Calu3 (cell line): Measurements from ENCODE around the gene RGS1. TPM values are rescaled to one million over a fixed set of nuclear protein-coding genes. Genes with fewer than 3 reads are reported as not detected.

ENCODE experiments used
- BruUV-seq: library from RNA; stranded (reverse); fragments of 400-500 nt; replicated peaks from 2 replicates; lab custom pipeline; 2021; lab: Mats Ljungman, UMichigan
- CTCF ChIA-PET: fragments of 300-600 bp; sonication (Branson Sonifier 250); formaldehyde crosslinking; loops from one replicate; lab custom pipeline; 2022; ENCODE audit warnings: antibody characterized with exemption; lab: Charles Lee
- DNase-seq: peaks from one replicate; pipeline ENCODE4 v3.0.0; 2022
- H3K27ac Mint-ChIP-seq: one replicate; pipeline ENCODE4 v1.8.0; 2022; ENCODE audit warnings: mixed read lengths; ENCODE audit not compliant: unreplicated experiment
- H3K27me3 Mint-ChIP-seq: one replicate; pipeline ENCODE4 v1.8.0; 2022; ENCODE audit warnings: mixed read lengths; ENCODE audit not compliant: unreplicated experiment
- H3K36me3 Mint-ChIP-seq: one replicate; pipeline ENCODE4 v1.8.0; 2022; ENCODE audit warnings: mild to moderate bottlenecking, moderate library complexity, mixed read lengths; ENCODE audit not compliant: insufficient read depth, unreplicated experiment
- H3K4me1 Mint-ChIP-seq: one replicate; pipeline ENCODE4 v1.8.0; 2022; ENCODE audit warnings: mild to moderate bottlenecking, low read depth, mixed read lengths; ENCODE audit not compliant: unreplicated experiment
- H3K4me3 Mint-ChIP-seq: one replicate; pipeline ENCODE4 v1.8.0; 2022; ENCODE audit warnings: mild to moderate bottlenecking, low read depth, moderate library complexity, mixed read lengths; ENCODE audit not compliant: unreplicated experiment
- H3K9me3 Mint-ChIP-seq: one replicate; pipeline ENCODE4 v1.8.0; 2022; ENCODE audit warnings: low read depth, mixed read lengths; ENCODE audit not compliant: unreplicated experiment
- CTCF ChIP-seq: fragments of 200-600 bp; IDR thresholded peaks from one replicate; pipeline ENCODE4 v1.8.0; 2022; ENCODE audit warnings: antibody characterized with exemption; ENCODE audit not compliant: unreplicated experiment
- intact Hi-C: fragments of 100-400 bp; cut with micrococcal nuclease; formaldehyde crosslinking; loops from one replicate; pipeline ENCODE4 v1.10.0; 2022; ENCODE audit not compliant: unreplicated experiment
- total RNA-seq: library from RNA; stranded (reverse); gene quantifications from 2 replicates; pipeline ENCODE4 v1.2.3, GENCODE V29; 2022

RGS1 gene
- total RNA-seq, 1 experiment from 2014 or later = not detected

DNA sequence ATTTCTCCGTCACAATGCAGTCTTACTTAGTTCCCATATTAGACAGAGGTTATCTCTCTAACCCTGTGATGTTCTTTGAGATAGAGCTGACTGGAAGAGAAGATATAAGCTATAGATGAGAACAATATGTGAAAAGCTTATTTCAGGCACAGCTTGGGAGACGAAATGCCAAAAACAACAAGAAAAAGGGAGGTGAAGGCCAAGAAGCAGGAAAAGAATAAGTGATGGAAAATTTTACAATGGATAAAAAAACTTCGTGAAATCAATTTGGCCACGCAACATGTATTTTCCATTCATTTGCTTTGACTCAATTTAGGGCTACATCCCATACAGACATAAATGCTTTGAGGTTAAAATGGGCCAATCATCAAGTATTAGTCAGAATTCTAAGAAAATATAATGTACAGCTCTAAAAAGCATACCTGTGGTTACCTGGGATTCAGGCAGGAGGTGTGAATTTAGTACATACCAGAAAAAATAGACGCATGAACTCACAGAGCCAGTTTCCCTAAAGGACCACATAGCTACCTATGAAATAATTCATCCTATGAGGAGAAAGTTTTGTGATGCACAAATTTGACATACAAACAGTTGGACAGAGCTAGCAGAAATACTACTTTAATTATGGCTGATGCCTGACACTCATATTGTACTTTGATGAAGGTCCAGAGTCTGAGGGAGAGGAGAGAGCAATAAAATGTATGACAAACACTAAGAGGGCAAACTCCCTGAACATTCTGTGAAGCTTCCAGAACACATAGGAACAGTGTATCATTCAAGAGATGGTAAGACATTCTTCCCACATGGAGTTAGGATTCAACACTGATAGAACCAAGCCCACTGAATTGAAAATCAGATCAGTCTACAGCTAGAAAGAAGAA lies 12.1 kb downstream of the RGS1 start:
- Mint-ChIP-seq H3K9me3 (no peaks in the 10 kb centered on the region), H3K36me3 (no peaks in the 10 kb centered on the region), H3K4me1 (no peaks in the 10 kb centered on the region), H3K4me3 (no peak overlapping the region), H3K27me3 (no peaks in the 10 kb centered on the region), H3K27ac (no peak overlapping the region)
- CTCF ChIA-PET = interaction anchor here (0.9 kb wide), 1 partner anchor 1397 kb away, joined by 3 read pairs; no protein-coding TSS in a partner anchor
- intact Hi-C loops = no loop called here
- no peak for TF ChIP-seq CTCF
- no peak for DNase-seq
- BruUV-seq = no TSS peak

DNA sequence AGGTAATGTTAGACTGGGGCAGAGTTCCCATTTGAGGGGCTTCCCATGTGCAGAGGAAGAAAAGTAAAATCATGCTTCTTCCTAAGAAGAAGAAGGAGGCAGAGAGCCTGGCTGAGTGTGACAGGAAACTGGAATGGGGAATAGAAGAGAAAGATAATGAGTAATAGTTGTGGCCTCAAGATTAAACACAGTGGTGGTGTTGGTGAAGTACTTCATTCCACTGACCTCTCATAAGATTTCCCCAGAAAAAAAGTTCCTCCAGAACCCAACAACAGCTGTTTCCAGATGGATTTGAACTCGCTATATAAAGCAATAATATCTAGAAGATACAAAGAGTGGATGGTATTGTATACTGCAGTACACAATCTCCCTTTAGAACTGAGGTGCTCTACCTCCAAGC lies 13.0 kb downstream of the RGS1 start:
- no peak for DNase-seq
- H3K9me3 Mint-ChIP-seq = no peaks in the 10 kb centered on the region
- CTCF ChIA-PET = interaction anchor here (0.9 kb wide), 1 partner anchor 1396 kb away, joined by 3 read pairs; no protein-coding TSS in a partner anchor
- no peak for TF ChIP-seq CTCF
- no peaks in the 10 kb centered on the region for H3K4me1 Mint-ChIP-seq
- intact Hi-C loops = no loop called here
- no peaks in the 10 kb centered on the region for H3K36me3 Mint-ChIP-seq
- BruUV-seq = no TSS peak
- no peaks in the 10 kb centered on the region for H3K27me3 Mint-ChIP-seq
- no peak overlapping the region for H3K4me3 Mint-ChIP-seq
- no peak overlapping the region for H3K27ac Mint-ChIP-seq

- CTCF ChIA-PET = no interaction called here
These were observed 14.2 kb downstream of the RGS1 start for GRCh38 chr1:192589813-192590212.

GRCh38 chr1:192592517-192592916 lies 16.9 kb downstream of the RGS1 start:
- no peak for TF ChIP-seq CTCF
- Mint-ChIP-seq H3K27ac (no peak overlapping the region), H3K4me1 (no peaks in the 10 kb centered on the region), H3K27me3 (no peaks in the 10 kb centered on the region), H3K36me3 (no peaks in the 10 kb centered on the region), H3K4me3 (no peak overlapping the region), H3K9me3 (no peaks in the 10 kb centered on the region)
- CTCF ChIA-PET = no interaction called here
- DNase-seq = no peak
- no TSS peak for BruUV-seq
- intact Hi-C loops = no loop called here

More at GRCh38 chr1:192589813-192590212, 14.2 kb downstream of the RGS1 start:
- BruUV-seq = no TSS peak
- intact Hi-C loops = no loop called here
- no peaks in the 10 kb centered on the region for H3K4me1 Mint-ChIP-seq
- no peaks in the 10 kb centered on the region for H3K9me3 Mint-ChIP-seq
- no peak overlapping the region for H3K27ac Mint-ChIP-seq
- H3K27me3 Mint-ChIP-seq = no peaks in the 10 kb centered on the region
- no peak for TF ChIP-seq CTCF
- no peak overlapping the region for H3K4me3 Mint-ChIP-seq
- no peaks in the 10 kb centered on the region for H3K36me3 Mint-ChIP-seq
- DNase-seq = no peak
